HCT116 (cell line): ENCODE results near the gene SERPINE3. TPM values are rescaled to one million over a fixed set of nuclear protein-coding genes. Genes with fewer than 3 reads are reported as not detected.

Source experiments
- ATAC-seq: fragments of 200-7000 bp; cut with Tn5 transposase; 2 replicates; pipeline ENCODE4 v1.9.1; 2020; ENCODE audit warnings: mild to moderate bottlenecking, moderate library complexity
- BruUV-seq: library from RNA; stranded (reverse); fragments of 400-500 nt; replicated peaks from 2 replicates; lab custom pipeline; 2021; lab: Mats Ljungman, UMichigan
- CTCF ChIA-PET: fragments of 300-600 bp; sonication (Branson Sonifier 250); formaldehyde crosslinking; loops from one replicate; lab custom pipeline; 2021; ENCODE audit warnings: antibody characterized with exemption; lab: Charles Lee
- POLR2A ChIA-PET: fragments of 300-600, 350-600 bp; sonication (Branson Sonifier 250); formaldehyde crosslinking; loops from one replicate; lab custom pipeline; 2021; ENCODE audit warnings: antibody characterized with exemption; lab: Charles Lee
- RAD21 ChIA-PET, 2 experiments: fragments of 300-600 bp; sonication (Branson Sonifier 250); formaldehyde crosslinking; loops; one replicate each; lab custom pipeline; 2023; ENCODE audit warnings: low total read pairs in 2 of 2; ENCODE audit not compliant: uncharacterized antibody in 2 of 2, unreplicated experiment in 2 of 2, low non-redundant PET in 1 of 2; lab: Charles Lee
- DNase-seq: peaks from one replicate; pipeline ENCODE4 v3.0.0-alpha.2; 2010; ENCODE audit warnings: low read depth, low spot score
- H2AFZ ChIP-seq: fragments of 200-600 bp; shearing (Covaris generic), sonication (generic); 2 replicates; pipeline ENCODE4 v1.6.1; 2017; ENCODE audit warnings: low read depth, mixed run types, mixed read lengths, antibody characterized with exemption, low read length; ENCODE audit not compliant: poor library complexity, severe bottlenecking
- H3K27ac ChIP-seq: 2 replicates; pipeline ENCODE4 v1.5.1; 2012; ENCODE audit warnings: low read depth, low read length
- H3K27me3 ChIP-seq: fragments of 200-600 bp; sonication (generic); 2 replicates; pipeline ENCODE4 v1.6.1; 2016; ENCODE audit warnings: mixed run types, low read length, mixed read lengths; ENCODE audit not compliant: insufficient read depth
- H3K36me3 ChIP-seq, 2 experiments: fragments of 200-500 bp in 1 of 2; fragments of 200-600 bp in 1 of 2; sonication (Bioruptor generic) in 1 of 2; sonication (generic) in 1 of 2; 2 replicates each; pipeline versions ENCODE4 v1.5.1 to v1.6.1; 2014 to 2016; ENCODE audit warnings: low read length in 2 of 2, inconsistent platforms in 1 of 2, mixed read lengths in 1 of 2, mixed run types in 1 of 2; ENCODE audit not compliant: insufficient read depth in 2 of 2, control insufficient read depth in 1 of 2
- H3K4me1 ChIP-seq, 2 experiments: fragments of 200-600 bp in 1 of 2; sonication (generic) in 1 of 2; 2 replicates each; pipeline versions ENCODE4 v1.5.1 to v1.6.1; 2012 to 2017; ENCODE audit warnings: low read length in 2 of 2, inconsistent platforms in 1 of 2, mild to moderate bottlenecking in 1 of 2, mixed read lengths in 1 of 2, mixed run types in 1 of 2, moderate library complexity in 1 of 2; ENCODE audit not compliant: insufficient read depth in 2 of 2, control insufficient read depth in 1 of 2
- H3K4me2 ChIP-seq: fragments of 200-600 bp; sonication (generic); 2 replicates; pipeline ENCODE4 v1.6.1; 2017; ENCODE audit warnings: mixed run types, low read length, mixed read lengths
- H3K4me3 ChIP-seq, 2 experiments: fragments of 200-600 bp in 1 of 2; sonication (generic) in 1 of 2; replicated peaks in 1 of 2; 2 replicates each; pipeline ENCODE4 v1.5.1; 2011 to 2016; ENCODE audit warnings: low read length in 2 of 2, control low read depth in 1 of 2, low read depth in 1 of 2, mild to moderate bottlenecking in 1 of 2, mixed read lengths in 1 of 2, mixed run types in 1 of 2
- H3K79me2 ChIP-seq: fragments of 200-600 bp; sonication (generic); 2 replicates; pipeline ENCODE4 v1.6.1; 2017; ENCODE audit warnings: mild to moderate bottlenecking, mixed run types, low read length, moderate library complexity, mixed read lengths; ENCODE audit not compliant: insufficient read depth
- H3K9ac ChIP-seq: fragments of 200-600 bp; sonication (generic); 2 replicates; pipeline ENCODE4 v1.6.1; 2016; ENCODE audit warnings: low read length, mixed read lengths
- H3K9me2 ChIP-seq: fragments of 200-600 bp; sonication (generic), shearing (Covaris generic); 2 replicates; pipeline ENCODE4 v1.6.1; 2017; ENCODE audit warnings: mixed run types, mild to moderate bottlenecking, moderate library complexity; ENCODE audit not compliant: insufficient read depth
- H3K9me3 ChIP-seq, 2 experiments: fragments of 200-500 bp in 1 of 2; fragments of 200-600 bp in 1 of 2; sonication (Bioruptor generic) in 1 of 2; sonication (generic) in 1 of 2; 2 replicates each; pipeline ENCODE4 v1.6.1; 2014 to 2017; ENCODE audit warnings: low read length in 2 of 2, mixed read lengths in 2 of 2, inconsistent platforms in 1 of 2, low read depth in 1 of 2, mild to moderate bottlenecking in 1 of 2, mixed run types in 1 of 2, moderate library complexity in 1 of 2; ENCODE audit not compliant: control insufficient read depth in 1 of 2, insufficient read depth in 1 of 2
- H4K20me1 ChIP-seq: fragments of 200-600 bp; sonication (generic), shearing (Covaris generic); 2 replicates; pipeline ENCODE4 v1.6.1; 2017; ENCODE audit warnings: mixed run types, mild to moderate bottlenecking, moderate library complexity; ENCODE audit not compliant: insufficient read depth
- CEBPB ChIP-seq: IDR thresholded peaks from 2 replicates; pipeline ENCODE4 v1.6.1; 2012; ENCODE audit warnings: low read depth
- EGR1 ChIP-seq: IDR thresholded peaks from 2 replicates; pipeline ENCODE4 v1.6.1; 2012; ENCODE audit warnings: low read depth
- EZH2phosphoT487 ChIP-seq: fragments of 200-600 bp; IDR thresholded peaks from 2 replicates; pipeline ENCODE4 v1.6.1; 2018; ENCODE audit warnings: antibody characterized with exemption, borderline replicate concordance
- POLR2A ChIP-seq: IDR thresholded peaks from 2 replicates; pipeline ENCODE4 v1.7.0; 2011; ENCODE audit warnings: borderline replicate concordance; ENCODE audit not compliant: insufficient read depth, insufficient read length; ENCODE audit errors: extremely low read depth
- POLR2AphosphoS5 ChIP-seq: IDR thresholded peaks from 2 replicates; pipeline ENCODE4 v1.6.1; 2011; ENCODE audit warnings: mild to moderate bottlenecking, low read depth, low read length, moderate library complexity
- RAD21 ChIP-seq: IDR thresholded peaks from 2 replicates; pipeline ENCODE4 v1.6.1; 2012; ENCODE audit warnings: low read depth, mild to moderate bottlenecking
- REST ChIP-seq: IDR thresholded peaks from 2 replicates; pipeline ENCODE4 v1.6.1; 2012; ENCODE audit warnings: low read depth
- SP1 ChIP-seq: IDR thresholded peaks from 2 replicates; pipeline ENCODE4 v1.6.1; 2012; ENCODE audit warnings: low read depth
- intact Hi-C: fragments of 100-400 bp; cut with micrococcal nuclease; formaldehyde crosslinking; loops from 2 replicates; pipeline ENCODE4 v1.10.0; 2022
- total RNA-seq: library from RNA; stranded (reverse); gene quantifications from one replicate; pipeline ENCODE4 v1.2.1, GENCODE V29; 2021; ENCODE audit not compliant: unreplicated experiment
- TF ChIP-seq, protein P1 (sequence below): IDR thresholded peaks from 2 replicates; pipeline ENCODE4 v1.6.1; 2011; ENCODE audit warnings: mild to moderate bottlenecking, low read length, moderate library complexity; ENCODE audit not compliant: insufficient replicate concordance; ENCODE audit errors: extremely low read depth
- TF ChIP-seq, protein P2 (sequence below): IDR thresholded peaks from 2 replicates; pipeline ENCODE4 v1.6.1; 2012

The SERPINE3 gene
- total RNA-seq, 1 experiment from 2014 or later: not detected

- no peak for TF ChIP-seq REST
- no peak for TF ChIP-seq POLR2A
- TF ChIP-seq, all 23 proteins: peak for 0
Observed at GRCh38 chr13:51363625-51364024, 24.1 kb downstream of the SERPINE3 start (continued).

DNA sequence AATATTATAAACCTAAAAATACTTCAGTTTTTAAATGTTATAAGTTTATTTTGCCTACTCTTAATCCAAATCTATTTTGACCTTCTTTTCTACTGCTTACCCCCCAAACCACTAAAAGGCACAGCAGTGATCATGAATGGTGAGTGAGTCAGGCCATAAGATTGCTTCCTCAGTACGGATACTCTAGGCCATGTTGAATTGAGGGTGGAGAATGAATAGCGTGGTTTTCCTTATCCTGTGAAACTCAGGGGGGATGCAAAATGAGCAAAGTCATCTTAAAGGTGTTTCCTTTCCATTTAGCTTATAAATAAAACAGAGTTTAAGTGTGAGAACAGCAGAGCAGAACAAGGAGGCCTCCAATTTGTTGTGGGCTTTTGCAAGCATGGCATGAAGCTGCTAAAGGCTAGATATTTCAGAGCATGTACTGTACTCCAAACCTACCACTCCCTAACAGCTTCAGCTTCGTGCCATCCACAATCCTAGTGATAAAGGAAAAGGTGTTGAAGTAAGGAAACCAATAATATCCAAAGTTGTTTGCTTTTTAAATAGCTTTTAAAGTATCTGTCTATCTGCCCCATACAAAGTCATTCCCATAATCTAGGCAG is 25.0 kb downstream of the SERPINE3 start:
- DNase-seq: no peak
- ATAC-seq: no peak
- Histone ChIP-seq H3K4me3 (no peak overlapping the region), H3K4me2 (no peak overlapping the region), H3K9me3 (no peaks in the 10 kb centered on the region), H3K27me3 (no peaks in the 10 kb centered on the region), H4K20me1 (no peaks in the 10 kb centered on the region), H2AFZ (no peak overlapping the region), H3K79me2 (no peaks in the 10 kb centered on the region), H3K9ac (no peak overlapping the region), H3K36me3 (peaks cover 10 to 21% of the 10 kb centered on the region in 2 experiments; a peak in 3 of 4 replicates), H3K27ac (no peak overlapping the region)
- ChIA-PET RAD21 (no interaction called here), CTCF (no interaction called here), POLR2A (no interaction called here)
- intact Hi-C loops: no loop called here
- TF ChIP-seq RAD21: no peak
- no peak for TF ChIP-seq CEBPB
- TF ChIP-seq EZH2phosphoT487: no peak
- TF ChIP-seq SP1: no peak
- TF ChIP-seq, protein P1, sequence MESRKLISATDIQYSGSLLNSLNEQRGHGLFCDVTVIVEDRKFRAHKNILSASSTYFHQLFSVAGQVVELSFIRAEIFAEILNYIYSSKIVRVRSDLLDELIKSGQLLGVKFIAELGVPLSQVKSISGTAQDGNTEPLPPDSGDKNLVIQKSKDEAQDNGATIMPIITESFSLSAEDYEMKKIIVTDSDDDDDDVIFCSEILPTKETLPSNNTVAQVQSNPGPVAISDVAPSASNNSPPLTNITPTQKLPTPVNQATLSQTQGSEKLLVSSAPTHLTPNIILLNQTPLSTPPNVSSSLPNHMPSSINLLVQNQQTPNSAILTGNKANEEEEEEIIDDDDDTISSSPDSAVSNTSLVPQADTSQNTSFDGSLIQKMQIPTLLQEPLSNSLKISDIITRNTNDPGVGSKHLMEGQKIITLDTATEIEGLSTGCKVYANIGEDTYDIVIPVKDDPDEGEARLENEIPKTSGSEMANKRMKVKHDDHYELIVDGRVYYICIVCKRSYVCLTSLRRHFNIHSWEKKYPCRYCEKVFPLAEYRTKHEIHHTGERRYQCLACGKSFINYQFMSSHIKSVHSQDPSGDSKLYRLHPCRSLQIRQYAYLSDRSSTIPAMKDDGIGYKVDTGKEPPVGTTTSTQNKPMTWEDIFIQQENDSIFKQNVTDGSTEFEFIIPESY: no peak
- TF ChIP-seq POLR2AphosphoS5: no peak
- TF ChIP-seq REST: no peak
- no peak for TF ChIP-seq EGR1
- TF ChIP-seq, protein P2, sequence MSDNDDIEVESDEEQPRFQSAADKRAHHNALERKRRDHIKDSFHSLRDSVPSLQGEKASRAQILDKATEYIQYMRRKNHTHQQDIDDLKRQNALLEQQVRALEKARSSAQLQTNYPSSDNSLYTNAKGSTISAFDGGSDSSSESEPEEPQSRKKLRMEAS: no peak
- TF ChIP-seq, all 23 proteins: peak for 0
- no TSS peak for BruUV-seq
- Histone ChIP-seq H3K9me2 (no peaks in the 10 kb centered on the region), H3K4me1 (no peaks in the 10 kb centered on the region)
